Transverse colon (tissue), 4 donors: ENCODE results near the gene CLP1. TPM values are rescaled to one million over a fixed set of nuclear protein-coding genes. Genes with fewer than 3 reads are reported as not detected.

Experiments
- DNase-seq: peaks from one replicate; pipeline ENCODE4 v3.0.0-alpha.2; 2019
- H3K27ac ChIP-seq, 4 donors: fragments of 200-600 bp; sonication (generic); 2 replicates each; pipeline ENCODE4 v1.5.1; 2016 to 2018; ENCODE audit warnings: inconsistent platforms in 4 of 4
- H3K27me3 ChIP-seq: fragments of 200-600 bp; sonication (generic); 2 replicates; pipeline ENCODE4 v1.5.1; 2017; ENCODE audit warnings: inconsistent platforms
- H3K36me3 ChIP-seq, 4 donors: fragments of 200-600 bp; sonication (generic); 2 replicates each; pipeline ENCODE4 v1.5.1; 2017 to 2019; ENCODE audit warnings: inconsistent platforms in 4 of 4
- H3K4me1 ChIP-seq, 4 donors: fragments of 200-600 bp; sonication (generic); 2 replicates each; pipeline ENCODE4 v1.5.1; 2017 to 2020; ENCODE audit warnings: inconsistent platforms in 4 of 4
- H3K4me3 ChIP-seq, 4 donors: fragments of 200-600 bp; sonication (generic); 1 replicate in 1 of 4; 2 replicates in 3 of 4; pipeline versions ENCODE4 v1.5.1 to v1.6.1; 2017 to 2019; ENCODE audit warnings: inconsistent platforms in 4 of 4
- H3K9me3 ChIP-seq, 2 donors: fragments of 200-600 bp; sonication (generic); 2 replicates each; pipeline ENCODE4 v1.5.1; 2017 to 2019; ENCODE audit warnings: inconsistent platforms in 2 of 2
- CTCF ChIP-seq, 5 experiments: fragments of 200-600 bp in 3 of 5; fragments of 450-650 bp in 2 of 5; sonication (generic) in 3 of 5; IDR thresholded peaks; 1 replicate in 2 of 5; 2 replicates in 3 of 5; pipeline ENCODE4 v1.5.1; 2016 to 2017; ENCODE audit warnings: antibody characterized with exemption in 5 of 5, inconsistent platforms in 3 of 5, mild to moderate bottlenecking in 2 of 5, moderate library complexity in 1 of 5
- EP300 ChIP-seq: sonication (generic); formaldehyde crosslinking; IDR thresholded peaks from one replicate; pipeline ENCODE4 v1.6.1; 2017; ENCODE audit warnings: antibody characterized with exemption, low read depth
- POLR2A ChIP-seq: fragments of 450-650 bp; IDR thresholded peaks from one replicate; pipeline ENCODE4 v1.6.1; 2016; ENCODE audit warnings: antibody characterized with exemption, mild to moderate bottlenecking, moderate library complexity
- POLR2AphosphoS5 ChIP-seq, 3 donors: sonication (generic); formaldehyde crosslinking; IDR thresholded peaks; one replicate each; pipeline ENCODE4 v1.6.1; 2016; ENCODE audit warnings: antibody characterized with exemption in 3 of 3
- WGBS, 2 donors: methylation state at CpG; one replicate each; pipeline ENCODE4 v1.1.5; 2018; ENCODE audit warnings: low coverage in 1 of 2; 5-methylcytosine and 5-hydroxymethylcytosine counted together
- in situ Hi-C, 4 donors: fragments of 200-750 bp; cut with MboI; loops; one replicate each; pipeline versions ENCODE4 v1.15.0 to v1.15.1; 2017; ENCODE audit warnings: low sequenced_read_pairs in 3 of 4, low pct_ligation_motif_present in 1 of 4, low pct_unique_long_range_greater_than_20kb in 1 of 4
- intact Hi-C: fragments of 100-400 bp; cut with DNase I; formaldehyde crosslinking; loops from one replicate; pipeline ENCODE4 v1.15.1; 2023; ENCODE audit warnings: low total_unique reads
- total RNA-seq, 4 donors: library from RNA; depleted of rRNA; stranded (reverse); fragments of >200 nt; gene quantifications; one replicate each; pipeline ENCODE4 v1.1.0, GENCODE V29; 2016

Gene CLP1
- total RNA-seq, 4 donors from 2014 or later, result 10.0 to 24.7 (median 11.6) TPM; not detected in 1

- WGBS, 2 donors, result 4 to 31% methylated on average over 4 to 11 of the region's 13 CpGs
- TF ChIP-seq CTCF (IDR thresholded peaks at IDR 0.05), result no peak
- no peak for TF ChIP-seq POLR2AphosphoS5 (IDR thresholded peaks at IDR 0.05)
- no peak for TF ChIP-seq EP300
- TF ChIP-seq POLR2A, result no peak
- Histone ChIP-seq H3K9me3 (no peaks in the 10 kb centered on the region), H3K27me3 (peaks cover 56% of the 10 kb centered on the region), H3K4me1 (peaks cover 10 to 57% (median 16%) of the 10 kb centered on the region in 4 donors), H3K27ac (no peak overlapping the region), H3K4me3 (peak overlapping the region in 2 of 4 donors; percentile 4 to 46), H3K36me3 (no peaks in the 10 kb centered on the region)
- in situ Hi-C loops (loop anchor here (10.0 to 25.0 kb wide), 4 partner anchors 83 to 311 kb away; partner anchors contain the start of genes P2RX3 (in 2 of the 4), RTN4RL2 (in 2 of the 4), SSRP1 (in 2 of the 4) and UBE2L6 (in 1 of the 4)), intact Hi-C loops (no loop called here)
- DNase-seq, result no peak
These were observed 9.4 kb upstream of the CLP1 start for GRCh38 chr11:57647960-57648800.

GRCh38 chr11:57648801-57649735 lies 8.5 kb upstream of the CLP1 start:
- Histone ChIP-seq H3K9me3 (no peaks in the 10 kb centered on the region), H3K36me3 (no peaks in the 10 kb centered on the region), H3K27me3 (peaks cover 56% of the 10 kb centered on the region), H3K27ac (peak overlapping the region in 1 of 4 donors; percentile 36), H3K4me1 (peaks cover 10 to 57% (median 16%) of the 10 kb centered on the region in 4 donors), H3K4me3 (peak overlapping the region; percentile 1 to 46 (median 14))
- TF ChIP-seq POLR2A (no peak), EP300 (no peak), CTCF (IDR thresholded peaks at IDR 0.05) (no peak), POLR2AphosphoS5 (IDR thresholded peaks at IDR 0.05) (no peak)
- intact Hi-C loops (no loop called here), in situ Hi-C loops (loop anchor here (10.0 to 25.0 kb wide), 4 partner anchors 84 to 312 kb away; partner anchors contain the start of genes P2RX3 (in 2 of the 4), RTN4RL2 (in 2 of the 4), SSRP1 (in 2 of the 4) and UBE2L6 (in 1 of the 4))
- WGBS, 2 donors, result 8% methylated on average over 15 to 23 of the region's 23 CpGs
- DNase-seq, result no peak

GRCh38 chr11:57649826-57650738 lies 7.5 kb upstream of the CLP1 start, which contains the start of gene YPEL4:
Gene YPEL4 (minus strand): TSS chr11:57649912. CDS start chr11:57647107, 2,805 bp downstream.
- H3K4me3 ChIP-seq, result peak within 1 kb of the TSS; percentile 1 to 46 (median 14)
- DNase-seq, result peak; percentile 57
- H3K27me3 ChIP-seq, result peaks cover 55% of the 10 kb centered on the region
- TF ChIP-seq CTCF (IDR thresholded peaks at IDR 0.05) (no peak), EP300 (no peak), POLR2AphosphoS5 (IDR thresholded peaks at IDR 0.05) (peak in 2 of 3 donors; percentile 34 to 47), POLR2A (no peak)
- H3K36me3 ChIP-seq, result no peaks in the 10 kb centered on the region
- H3K9me3 ChIP-seq, result no peaks in the 10 kb centered on the region
- in situ Hi-C loops (loop anchor here (10.0 to 25.0 kb wide), 4 partner anchors 85 to 313 kb away; partner anchors contain the start of genes P2RX3 (in 2 of the 4), RTN4RL2 (in 2 of the 4), SSRP1 (in 2 of the 4) and UBE2L6 (in 1 of the 4)), intact Hi-C loops (no loop called here)
- H3K4me1 ChIP-seq, result peaks cover 6 to 50% (median 10%) of the 10 kb centered on the region in 4 donors
- 18 to 52% methylated on average over 7 to 15 of the region's 15 CpGs for WGBS, 2 donors
- H3K27ac ChIP-seq, result peak within 1 kb of the TSS in 1 of 4 donors; percentile 36
